Dermis blood vessel endothelial cell (primary cell): ENCODE measurements around the gene TTC27. TPM values are rescaled to one million over a fixed set of nuclear protein-coding genes. Genes with fewer than 3 reads are reported as not detected.
"Not testable (repeated sequence)": the region's sequence is repeated elsewhere in the genome, so short reads cannot be mapped to it uniquely, and the experiment has no call there.

Experiments
- DNase-seq: peaks from one replicate; pipeline ENCODE4 v3.0.0; 2010
- total RNA-seq: library from RNA; depleted of rRNA; stranded (reverse); fragments of >200 nt; gene quantifications from 2 replicates; pipeline ENCODE4 v1.2.3, GENCODE V29; 2014

Gene TTC27
- total RNA-seq, result 21.6 and 31.0 TPM in 2 replicates

DNA sequence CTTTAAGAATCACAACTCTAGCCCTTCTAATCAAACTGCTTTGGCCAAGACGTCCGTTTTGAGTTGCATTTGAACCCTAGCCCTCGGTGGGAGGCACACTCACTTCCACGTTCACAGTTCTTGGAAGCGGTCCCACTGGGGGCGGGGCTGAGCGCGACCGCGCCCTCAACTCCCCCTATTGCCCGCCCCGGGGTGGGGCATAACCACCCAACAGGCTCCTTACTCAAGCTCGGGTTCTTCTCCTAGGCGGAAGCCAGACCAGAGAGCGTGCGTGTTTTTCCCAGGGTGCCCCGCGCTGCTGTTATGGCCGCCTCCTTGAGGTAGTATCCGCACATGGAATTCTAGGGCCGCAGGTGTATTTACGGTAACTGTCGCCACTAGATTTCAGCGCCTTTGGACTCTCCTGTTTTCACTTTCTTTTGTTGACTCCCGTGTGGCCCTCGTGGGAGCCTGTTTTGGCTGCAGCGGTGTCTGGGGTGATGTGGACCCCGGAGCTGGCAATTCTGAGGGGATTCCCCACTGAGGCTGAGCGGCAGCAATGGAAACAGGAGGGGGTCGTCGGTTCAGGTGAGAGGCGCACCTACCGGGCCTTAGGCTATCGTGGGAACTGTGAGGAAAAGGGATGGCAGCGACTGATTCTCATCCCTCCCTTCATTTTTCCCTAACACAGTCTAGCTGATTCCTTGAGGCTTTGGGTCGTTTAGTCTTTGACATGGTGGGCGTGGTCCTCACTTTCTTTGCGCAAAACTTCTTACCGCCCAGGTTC lies at the start of gene TTC27:
TSS of gene TTC27 (plus strand) at position 237 of the 766 bp plus-strand sequence. CDS start at position 480, 243 bp downstream.
- DNase-seq, result peak; percentile 96

GRCh38 chr2:32591669-32592463 lies 36.0 kb upstream of the TTC27 start:
- peak; percentile 70 for DNase-seq

DNA sequence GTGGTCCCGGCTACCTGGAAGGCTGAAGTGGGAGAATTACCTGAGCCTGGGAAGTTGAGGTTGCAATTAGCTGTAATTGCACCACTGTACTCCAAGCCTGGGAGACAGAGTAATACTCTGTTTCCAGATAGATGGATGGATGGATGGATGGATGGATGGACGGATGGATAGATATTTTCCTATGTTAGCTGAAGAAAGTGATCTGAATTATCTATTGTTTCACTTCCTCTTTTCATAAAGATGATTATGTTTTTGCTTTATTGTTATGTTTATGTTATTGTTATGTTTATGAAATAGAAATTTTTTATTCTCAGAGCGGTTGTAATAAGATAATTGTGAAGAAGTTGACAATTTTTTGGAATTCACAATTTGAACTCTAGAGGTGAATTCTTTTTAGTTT lies 33.3 kb upstream of the TTC27 start:
- no peak for DNase-seq

DNA sequence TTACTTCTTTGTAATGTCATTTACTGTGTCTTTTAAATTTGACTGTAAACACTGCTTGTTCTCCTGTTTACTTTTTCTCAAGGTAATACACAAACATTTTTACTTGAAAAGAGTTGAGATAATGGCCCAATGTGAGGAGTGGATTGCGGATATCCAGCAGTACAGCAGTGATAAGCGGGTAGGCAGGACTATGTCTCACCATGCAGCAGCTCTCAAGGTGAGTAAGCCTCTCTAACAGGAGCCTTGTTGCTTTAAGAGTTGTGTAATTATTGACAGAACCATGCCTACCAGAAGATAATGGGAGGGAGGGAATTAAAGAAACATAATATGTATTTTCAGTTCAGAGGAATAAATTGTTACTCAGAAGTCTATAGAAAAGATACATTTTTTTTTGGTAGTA lies 16.5 kb upstream of the TTC27 start:
- no peak for DNase-seq

- DNase-seq, result no peak
Observed at GRCh38 chr2:32611771-32612170, 16.1 kb upstream of the TTC27 start.

DNA sequence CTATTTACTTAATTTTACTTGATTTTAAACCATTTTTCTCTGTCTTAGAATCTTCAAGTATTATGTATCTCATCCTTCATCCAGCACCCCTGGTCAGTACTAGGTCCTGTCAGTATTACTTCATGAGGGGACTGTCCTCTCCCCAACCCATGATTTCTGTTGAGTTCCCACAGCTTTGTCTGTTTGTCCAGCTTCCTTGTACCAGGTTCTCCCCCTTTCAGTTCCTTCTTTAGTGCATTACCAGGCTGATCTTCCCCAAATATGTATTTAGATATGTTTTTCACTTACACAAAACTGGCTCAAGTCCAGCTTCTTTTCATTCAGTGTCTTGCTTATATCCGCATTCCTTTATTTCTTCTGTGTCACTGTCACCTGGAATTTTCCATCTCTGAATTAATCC lies 13.8 kb upstream of the TTC27 start:
- no peak for DNase-seq

DNA sequence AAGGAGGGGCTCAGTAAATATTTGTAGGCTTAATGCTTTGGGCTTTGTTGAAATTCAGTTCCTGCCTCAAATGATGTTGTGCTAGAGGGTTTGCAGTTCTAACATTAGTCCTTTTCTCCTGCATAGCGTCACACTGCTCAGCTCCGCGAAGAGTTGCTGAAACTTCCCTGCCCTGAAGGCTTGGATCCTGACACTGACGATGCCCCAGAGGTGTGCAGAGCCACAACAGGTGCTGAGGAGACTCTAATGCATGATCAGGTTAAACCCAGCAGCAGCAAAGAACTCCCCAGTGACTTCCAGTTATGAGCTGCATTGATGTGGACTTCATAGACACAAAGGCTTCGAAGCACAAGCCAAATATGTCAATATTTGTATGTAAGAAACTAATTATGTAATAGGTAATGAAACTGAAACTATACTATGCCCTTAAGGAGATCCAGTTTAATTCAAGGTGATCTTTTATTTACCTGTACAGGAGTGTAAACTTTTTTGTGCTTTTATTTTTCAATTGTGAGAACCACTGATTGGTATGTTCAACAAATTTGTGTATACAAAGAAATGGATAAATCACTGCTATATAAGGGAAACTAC lies 10.2 kb upstream of the TTC27 start:
- DNase-seq, result no peak

GRCh38 chr2:32622570-32623310 lies 5.1 kb upstream of the TTC27 start:
- no peak for DNase-seq

GRCh38 chr2:32623311-32623706 lies 4.5 kb upstream of the TTC27 start:
- DNase-seq, result no peak

GRCh38 chr2:32624812-32625211 lies 3.0 kb upstream of the TTC27 start:
- no peak for DNase-seq

DNA sequence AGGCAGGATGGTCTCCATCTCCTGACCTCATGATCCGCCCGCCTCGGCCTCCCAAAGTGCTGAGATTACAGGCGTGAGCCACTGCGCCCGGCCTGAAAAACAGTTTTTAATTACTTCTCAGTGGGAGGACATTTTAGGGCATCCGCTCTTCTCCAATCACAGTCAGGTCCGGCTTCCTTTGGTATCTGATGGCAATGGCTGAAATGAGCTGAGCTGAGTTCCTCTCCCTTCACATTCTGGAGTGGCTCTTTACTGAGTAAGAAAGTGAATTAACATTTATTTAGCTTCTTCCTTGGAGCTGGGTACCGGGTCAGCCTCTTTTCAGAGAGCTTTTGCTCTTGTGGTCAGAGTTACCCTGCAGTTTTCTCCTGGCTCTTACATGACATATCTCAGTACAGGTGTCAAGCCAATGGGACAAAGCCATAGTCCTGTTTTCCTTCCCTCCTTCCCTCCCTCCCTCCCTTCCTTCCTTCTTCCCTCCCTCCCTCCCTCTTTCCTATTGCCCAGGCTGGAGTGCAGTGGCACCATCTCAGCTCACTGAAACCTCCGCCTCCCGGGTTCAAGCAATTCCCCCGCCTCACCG lies 1.1 kb upstream of the TTC27 start:
- no peak for DNase-seq

DNA sequence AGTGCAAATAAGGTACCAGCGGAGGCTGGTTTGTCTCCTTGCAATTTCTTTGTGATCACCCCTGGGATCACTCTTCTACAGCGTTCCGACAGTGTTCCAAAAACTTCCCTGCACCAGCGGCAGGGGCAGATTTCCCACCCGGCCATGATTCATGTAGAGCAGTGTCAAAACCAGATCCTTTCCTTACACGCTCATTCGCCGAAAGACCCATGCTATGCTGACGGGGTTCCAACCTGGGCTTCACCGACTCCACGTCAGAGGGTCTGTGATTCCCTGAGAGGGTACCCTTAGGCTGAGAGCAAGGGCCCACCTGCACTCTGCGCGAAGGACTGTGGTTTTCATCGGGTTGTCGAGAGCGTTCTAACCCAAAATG lies 423 bp upstream of the TTC27 start:
- DNase-seq, result peak; percentile 58

DNA sequence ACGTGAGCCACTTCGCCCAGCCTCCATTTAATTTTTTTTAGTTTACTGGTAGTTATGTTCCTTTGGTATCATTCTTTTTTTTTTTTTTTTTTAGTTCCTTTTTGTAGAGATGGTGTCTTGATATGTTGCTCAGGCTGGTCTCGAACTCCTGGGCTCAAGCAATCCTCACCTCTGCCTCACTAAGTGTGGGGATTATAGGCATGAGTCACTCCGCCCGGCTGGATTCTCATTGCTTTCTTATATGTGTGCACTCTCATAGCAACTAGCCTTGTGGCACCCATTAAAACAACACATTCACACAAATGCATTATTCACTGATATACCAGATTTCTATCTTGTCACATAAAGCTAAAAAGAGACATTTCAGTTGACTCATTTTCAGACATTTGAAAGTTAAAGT lies 4.2 kb downstream of the TTC27 start:
- DNase-seq, result peak; percentile 7

DNA sequence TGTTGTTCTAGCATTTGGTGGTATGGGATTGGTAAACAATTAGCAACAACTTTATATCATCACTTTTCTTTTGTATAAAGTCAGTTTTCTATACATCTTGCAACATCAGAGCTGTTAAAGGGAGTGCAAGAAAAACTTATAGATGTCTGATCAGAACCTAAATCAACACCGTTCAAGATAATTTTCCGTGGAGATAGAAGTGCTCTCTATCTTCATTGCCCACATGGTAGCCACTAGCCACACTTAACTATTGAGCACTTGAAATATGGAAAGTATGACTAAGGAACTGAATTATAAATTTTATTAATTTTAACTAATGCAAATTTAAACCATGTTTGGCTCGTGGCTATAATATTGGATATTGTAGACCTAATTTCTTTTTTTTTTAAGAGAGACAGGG lies 5.2 kb downstream of the TTC27 start:
- DNase-seq, result no peak

GRCh38 chr2:32638548-32638947 lies 10.7 kb downstream of the TTC27 start:
- not testable (repeated sequence) for DNase-seq

GRCh38 chr2:32641180-32641579 lies 13.3 kb downstream of the TTC27 start:
- DNase-seq, result no peak

DNA sequence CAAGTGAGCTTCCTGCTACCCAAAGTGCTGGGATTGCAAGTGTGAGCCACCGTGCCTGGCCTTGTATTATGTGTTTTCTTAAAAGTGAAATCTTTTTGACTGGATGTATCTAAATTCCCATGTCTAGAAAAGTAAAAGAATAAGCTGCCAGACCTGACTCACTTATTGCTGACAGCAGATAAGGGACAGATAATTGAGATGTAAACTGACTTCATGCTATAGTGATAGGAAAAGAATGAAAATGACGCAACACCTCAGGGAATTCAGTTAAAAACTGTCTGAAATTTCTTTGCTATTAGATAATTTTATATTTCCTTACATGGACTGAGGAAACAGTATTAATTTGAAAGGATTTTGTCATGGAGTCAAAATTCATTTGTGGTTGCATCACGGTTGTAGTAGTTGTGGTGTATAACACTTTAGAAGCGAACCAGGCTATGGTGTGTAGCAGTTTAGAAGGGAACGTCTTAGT lies 19.4 kb downstream of the TTC27 start:
- no peak for DNase-seq

- DNase-seq, result no peak
Observed at GRCh38 chr2:32652555-32653209, 24.8 kb downstream of the TTC27 start.

DNA sequence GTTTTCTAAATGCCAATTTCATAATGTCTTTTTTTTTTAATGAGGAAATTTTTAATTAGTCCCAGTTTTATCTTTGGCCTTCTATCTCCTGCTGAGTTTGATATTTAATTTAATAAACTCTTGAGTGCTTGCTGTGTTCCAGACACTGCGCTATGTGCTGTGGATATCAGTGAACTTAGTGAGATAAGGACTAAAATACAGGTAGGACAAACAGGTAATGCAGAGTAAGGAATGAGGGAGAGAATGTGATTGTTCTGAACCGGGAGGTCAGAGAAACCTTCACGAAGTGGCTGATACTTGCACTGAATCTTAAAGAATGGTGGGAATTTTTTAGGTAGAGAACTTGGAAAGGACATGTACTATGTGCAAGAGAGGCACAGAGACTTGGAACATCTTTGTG lies 28.2 kb downstream of the TTC27 start:
- no peak for DNase-seq

GRCh38 chr2:32663864-32664263 lies 36.0 kb downstream of the TTC27 start:
- peak; percentile 25 for DNase-seq

DNA sequence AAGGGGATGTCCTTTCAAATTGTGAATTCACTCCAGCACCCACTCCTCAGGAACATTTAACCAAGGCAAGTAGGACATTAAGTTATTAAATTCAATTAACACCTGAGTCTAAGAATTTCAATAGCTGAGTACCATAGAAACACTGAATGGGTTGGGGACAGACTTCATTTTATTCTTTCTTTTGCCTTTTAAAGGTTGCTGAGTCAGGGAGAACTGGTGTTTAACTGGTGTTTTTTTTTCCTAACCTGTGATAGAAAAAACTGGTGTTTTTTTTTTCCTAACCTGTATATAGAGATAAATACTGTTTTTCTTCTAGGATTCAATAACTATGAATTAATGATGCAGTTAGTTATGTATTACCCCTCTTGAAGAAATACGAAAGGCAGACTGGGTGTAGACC lies 38.9 kb downstream of the TTC27 start:
- no peak for DNase-seq

DNA sequence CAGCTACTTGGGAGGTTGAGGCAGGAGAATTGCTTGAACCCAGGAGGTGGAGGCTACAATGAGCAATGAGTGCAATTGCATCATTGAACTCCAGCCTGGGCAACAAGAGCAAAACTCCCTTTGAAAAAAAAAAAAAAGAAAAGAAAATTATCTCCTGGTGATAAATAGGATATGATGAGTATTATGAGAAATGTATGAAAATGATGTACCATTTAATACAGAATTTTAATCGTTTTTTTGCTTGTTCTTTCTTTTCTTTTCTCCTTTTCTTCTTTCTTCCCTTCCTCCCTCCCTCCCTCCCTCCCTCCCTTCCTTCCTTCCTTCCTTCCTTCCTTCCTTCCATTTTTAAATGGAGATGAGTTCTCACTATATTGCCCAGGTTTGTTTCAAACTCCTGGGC lies 40.4 kb downstream of the TTC27 start:
- DNase-seq, result no peak
